Stimulated activated naive CD8-positive, alpha-beta T cell treated with anti-CD3 and anti-CD28 coated beads, Interleukin-15, Interleukin-2, amounts not matched to agents 100 U/mL and 50 U/mL, for 24 hours (primary cell): Measurements from ENCODE around the gene GRM5.
A peak's percentile ranks its signal among the peaks of the same experiment; 100 is the strongest.

Experiments
- ATAC-seq: fragments of 150-1000 bp; cut with Tn5 transposase; one replicate; pipeline ENCODE4 v1.10.0; 2021
- DNase-seq: peaks from one replicate; pipeline ENCODE4 v3.0.0; 2021

The GRM5 gene

GRCh38 chr11:88618327-88619070 lies 447.3 kb downstream of the GRM5 start:
- DNase-seq: no peak
- ATAC-seq: no peak

GRCh38 chr11:88617226-88617625 lies 448.6 kb downstream of the GRM5 start:
- DNase-seq (no peak), ATAC-seq (no peak)

GRCh38 chr11:88604260-88604659 lies 461.5 kb downstream of the GRM5 start:
- DNase-seq: no peak
- ATAC-seq: no peak

- ATAC-seq (no peak), DNase-seq (no peak)
Measured at GRCh38 chr11:88603091-88603867, 462.5 kb downstream of the GRM5 start.

GRCh38 chr11:88597387-88597786 lies 468.4 kb downstream of the GRM5 start:
- ATAC-seq: no peak

GRCh38 chr11:88596786-88597185 lies 469.0 kb downstream of the GRM5 start:
- ATAC-seq: no peak
- no peak for DNase-seq

More at GRCh38 chr11:88597387-88597786, 468.4 kb downstream of the GRM5 start:
- DNase-seq: no peak

GRCh38 chr11:88594274-88594950 lies 471.4 kb downstream of the GRM5 start:
- ATAC-seq (no peak), DNase-seq (no peak)

GRCh38 chr11:88590361-88590760 lies 475.4 kb downstream of the GRM5 start:
- no peak for ATAC-seq
- no peak for DNase-seq

- DNase-seq (no peak), ATAC-seq (no peak)
Measured at GRCh38 chr11:88583251-88583650, 482.5 kb downstream of the GRM5 start.

GRCh38 chr11:88579466-88579865 lies 486.3 kb downstream of the GRM5 start:
- ATAC-seq: no peak
- DNase-seq: no peak

- DNase-seq (no peak), ATAC-seq (no peak)
Measured at GRCh38 chr11:88576741-88577140, 489.0 kb downstream of the GRM5 start.

GRCh38 chr11:88575916-88576315 lies 489.9 kb downstream of the GRM5 start:
- ATAC-seq: no peak
- no peak for DNase-seq

- ATAC-seq: no peak
- DNase-seq: no peak
Measured at GRCh38 chr11:88569342-88569741, 496.4 kb downstream of the GRM5 start.

GRCh38 chr11:88555829-88556202 lies 510.0 kb downstream of the GRM5 start:
- ATAC-seq (no peak), DNase-seq (no peak)

- ATAC-seq: no peak
Measured at GRCh38 chr11:88555018-88555828, 510.6 kb downstream of the GRM5 start.

GRCh38 chr11:88553204-88553603 lies 512.6 kb downstream of the GRM5 start:
- no peak for DNase-seq
- ATAC-seq: no peak

More at GRCh38 chr11:88555018-88555828, 510.6 kb downstream of the GRM5 start:
- no peak for DNase-seq

- DNase-seq (peak; percentile 48), ATAC-seq (peak; percentile 43)
Measured at GRCh38 chr11:88552379-88553062, 513.3 kb downstream of the GRM5 start.

GRCh38 chr11:88544656-88545280 lies 521.0 kb downstream of the GRM5 start:
- DNase-seq (no peak), ATAC-seq (peak; percentile 41)

GRCh38 chr11:88543902-88544655 lies 521.7 kb downstream of the GRM5 start:
- peak; percentile 97 for ATAC-seq
- DNase-seq: peak; percentile 75

- ATAC-seq: no peak
- no peak for DNase-seq
Measured at GRCh38 chr11:88541006-88541405, 524.8 kb downstream of the GRM5 start.
